ENCODE data around the gene GOLGA3.
"Not testable (repeated sequence)": the region's sequence is repeated elsewhere in the genome, so short reads cannot be mapped to it uniquely, and the experiment has no call there.

Gene GOLGA3

DNA sequence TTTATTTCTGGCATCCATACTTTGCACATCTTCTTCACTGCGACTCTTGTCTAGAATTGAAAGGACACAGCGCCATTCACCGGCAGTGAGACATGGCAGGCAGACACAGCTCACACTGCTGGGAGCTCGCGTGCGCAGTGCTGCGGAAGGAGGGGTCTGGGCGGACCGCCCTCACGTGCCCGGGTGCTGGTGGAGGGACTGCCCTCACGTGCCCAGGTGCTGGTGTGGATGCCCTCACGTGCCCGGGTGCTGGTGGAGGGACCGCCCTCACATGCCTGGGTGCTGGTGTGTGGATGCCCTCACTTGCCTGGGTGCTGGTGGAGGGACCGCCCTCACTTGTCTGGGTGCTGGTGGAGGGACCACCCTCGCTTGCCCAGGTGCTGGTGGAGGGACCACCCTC lies 27.9 kb upstream of the GOLGA3 start:
- H3K4me3 ChIP-seq (ENCODE audit: low read depth, low read length), result no peak overlapping the region
- TF ChIP-seq MYC (IDR thresholded peaks at IDR 0.05; ENCODE audit: low read depth, low read length), result no peak
- no peak for TF ChIP-seq MAX (IDR thresholded peaks at IDR 0.05; ENCODE audit: low read depth, low read length)
- TF ChIP-seq CTCF (IDR thresholded peaks at IDR 0.05; ENCODE audit: low read depth, low read length), result no peak
- TF ChIP-seq POLR2A (IDR thresholded peaks at IDR 0.05; ENCODE audit: extremely low read depth, insufficient read length), result no peak
- no peak for DNase-seq (ENCODE audit: low read depth)

- H3K4me3 ChIP-seq (ENCODE audit: low read depth, low read length); DNase-seq (ENCODE audit: low read depth): not testable (repeated sequence)
These were observed 26.5 kb upstream of the GOLGA3 start for GRCh38 chr12:132855211-132855610.

GRCh38 chr12:132853285-132854092 lies 24.8 kb upstream of the GOLGA3 start:
- H3K4me3 ChIP-seq (ENCODE audit: low read depth, low read length), result no peak overlapping the region
- TF ChIP-seq MYC (IDR thresholded peaks at IDR 0.05; ENCODE audit: low read depth, low read length) (no peak), CTCF (IDR thresholded peaks at IDR 0.05; ENCODE audit: low read depth, low read length) (no peak), MAX (IDR thresholded peaks at IDR 0.05; ENCODE audit: low read depth, low read length) (no peak), POLR2A (IDR thresholded peaks at IDR 0.05; ENCODE audit: extremely low read depth, insufficient read length) (no peak)
- DNase-seq (ENCODE audit: low read depth), result no peak

DNA sequence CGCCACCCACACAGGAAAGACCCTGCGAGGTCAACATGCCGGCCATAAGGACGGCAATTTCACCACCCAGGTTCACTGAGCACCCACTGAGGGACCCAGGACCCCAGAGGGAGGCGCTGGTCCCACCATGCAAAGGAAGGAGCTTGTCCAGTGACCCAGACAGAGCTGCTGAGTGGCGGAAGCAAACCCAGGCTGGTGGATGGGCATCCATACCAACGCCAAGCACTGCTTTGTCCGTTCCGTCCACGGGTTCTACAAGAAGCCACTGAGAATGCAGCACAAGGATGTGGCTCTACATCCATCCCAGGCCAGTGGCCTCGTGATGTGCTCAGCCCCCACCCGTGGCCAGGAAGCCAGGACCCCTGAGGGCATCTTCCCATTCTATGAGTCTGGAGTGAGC lies 23.8 kb upstream of the GOLGA3 start:
- DNase-seq (ENCODE audit: low read depth), result no peak
- no peak overlapping the region for H3K4me3 ChIP-seq (ENCODE audit: low read depth, low read length)
- TF ChIP-seq POLR2A (IDR thresholded peaks at IDR 0.05; ENCODE audit: extremely low read depth, insufficient read length) (no peak), CTCF (IDR thresholded peaks at IDR 0.05; ENCODE audit: low read depth, low read length) (no peak), MAX (IDR thresholded peaks at IDR 0.05; ENCODE audit: low read depth, low read length) (no peak), MYC (IDR thresholded peaks at IDR 0.05; ENCODE audit: low read depth, low read length) (no peak)

DNA sequence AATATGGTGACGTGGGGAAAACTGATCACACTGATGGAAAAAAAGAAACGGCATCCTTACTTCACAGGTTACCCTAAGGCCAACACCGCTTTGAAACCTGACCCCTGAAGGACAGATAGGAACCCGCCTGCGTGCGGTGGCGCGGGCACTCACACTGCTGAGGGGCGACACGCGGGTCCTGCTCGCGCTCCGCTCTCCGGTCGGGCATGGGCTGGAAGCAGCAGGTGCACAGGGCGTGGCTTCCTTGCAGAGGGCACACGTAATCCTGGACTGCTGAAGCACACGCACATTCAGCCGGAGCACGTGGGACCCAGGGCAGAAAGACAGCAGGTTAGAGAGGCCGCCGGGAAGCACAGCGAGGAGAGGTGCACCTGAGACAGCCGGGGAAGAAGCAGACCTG lies 22.8 kb upstream of the GOLGA3 start:
- no peak for DNase-seq (ENCODE audit: low read depth)
- no peak for TF ChIP-seq POLR2A (IDR thresholded peaks at IDR 0.05; ENCODE audit: extremely low read depth, insufficient read length)
- no peak for TF ChIP-seq MYC (IDR thresholded peaks at IDR 0.05; ENCODE audit: low read depth, low read length)
- TF ChIP-seq MAX (IDR thresholded peaks at IDR 0.05; ENCODE audit: low read depth, low read length), result no peak
- no peak for TF ChIP-seq CTCF (IDR thresholded peaks at IDR 0.05; ENCODE audit: low read depth, low read length)
- H3K4me3 ChIP-seq (ENCODE audit: low read depth, low read length), result no peak overlapping the region

- TF ChIP-seq MYC (IDR thresholded peaks at IDR 0.05; ENCODE audit: low read depth, low read length) (no peak), POLR2A (IDR thresholded peaks at IDR 0.05; ENCODE audit: extremely low read depth, insufficient read length) (no peak), CTCF (IDR thresholded peaks at IDR 0.05; ENCODE audit: low read depth, low read length) (no peak), MAX (IDR thresholded peaks at IDR 0.05; ENCODE audit: low read depth, low read length) (no peak)
- H3K4me3 ChIP-seq (ENCODE audit: low read depth, low read length), result no peak overlapping the region
- DNase-seq (ENCODE audit: low read depth), result no peak
These were observed 21.6 kb upstream of the GOLGA3 start for GRCh38 chr12:132850291-132850690.

Measured in NB4 (cell line).